Measurements from ENCODE around the gene PRKAG2.

The PRKAG2 gene

GRCh38 chr7:151518105-151518946 is 358.6 kb downstream of the PRKAG2 start:
- peak; percentile 48 to 56 for DNase-seq (ENCODE audit: low read depth in 2 of 2)

- DNase-seq (ENCODE audit: low read depth in 2 of 2), result no peak
Measured at GRCh38 chr7:151517601-151518104, 359.3 kb downstream of the PRKAG2 start.

- DNase-seq (ENCODE audit: low read depth in 2 of 2), result no peak
Measured at GRCh38 chr7:151515276-151515565, 361.7 kb downstream of the PRKAG2 start.

- no peak for DNase-seq (ENCODE audit: low read depth in 2 of 2)
Measured at GRCh38 chr7:151514461-151515275, 362.2 kb downstream of the PRKAG2 start.

- DNase-seq (ENCODE audit: low read depth in 2 of 2), result no peak
Measured at GRCh38 chr7:151513133-151513532, 363.8 kb downstream of the PRKAG2 start.

- no peak for DNase-seq (ENCODE audit: low read depth in 2 of 2)
Measured at GRCh38 chr7:151512353-151512752, 364.6 kb downstream of the PRKAG2 start.

GRCh38 chr7:151511946-151512345 is 365.0 kb downstream of the PRKAG2 start:
- DNase-seq (ENCODE audit: low read depth in 2 of 2), result no peak

- no peak for DNase-seq (ENCODE audit: low read depth in 2 of 2)
Measured at GRCh38 chr7:151511270-151511669, 365.6 kb downstream of the PRKAG2 start.

- no peak for DNase-seq (ENCODE audit: low read depth in 2 of 2)
Measured at GRCh38 chr7:151509670-151510333, 367.1 kb downstream of the PRKAG2 start.

- no peak for DNase-seq (ENCODE audit: low read depth in 2 of 2)
Measured at GRCh38 chr7:151508991-151509390, 367.9 kb downstream of the PRKAG2 start.

GRCh38 chr7:151507806-151508205 is 369.1 kb downstream of the PRKAG2 start:
- DNase-seq (ENCODE audit: low read depth in 2 of 2), result no peak

- DNase-seq (ENCODE audit: low read depth in 2 of 2), result no peak
Measured at GRCh38 chr7:151506901-151507382, 370.0 kb downstream of the PRKAG2 start.

Data from stimulated activated CD8-positive, alpha-beta memory T cell treated with anti-CD3 and anti-CD28 coated beads, Interleukin-15, amount 100 ng/mL, for 48 hours (primary cell).